Measurements from ENCODE around the gene CERK.

Gene CERK

DNA sequence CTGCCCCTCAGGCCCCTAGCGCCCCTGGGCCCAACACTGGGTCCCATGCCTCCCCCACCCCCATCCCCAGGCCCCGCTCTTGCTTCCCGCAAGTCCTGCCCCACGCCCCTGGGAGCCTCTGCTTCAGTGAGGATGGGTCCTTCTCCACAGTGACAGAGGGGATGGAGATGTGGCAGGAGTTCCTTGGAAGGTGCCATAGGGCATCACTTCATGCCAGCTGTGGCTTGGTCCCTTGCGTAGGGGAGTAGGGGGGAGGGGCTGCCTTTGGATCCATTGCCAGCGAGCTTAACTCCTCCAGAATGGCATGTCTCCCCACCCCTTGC is 14.9 kb upstream of the CERK start:
- peaks cover 12% of the 10 kb centered on the region for H3K4me1 ChIP-seq (ENCODE audit: low read length)
- H3K27ac ChIP-seq (ENCODE audit: low read length), result no peak overlapping the region

DNA sequence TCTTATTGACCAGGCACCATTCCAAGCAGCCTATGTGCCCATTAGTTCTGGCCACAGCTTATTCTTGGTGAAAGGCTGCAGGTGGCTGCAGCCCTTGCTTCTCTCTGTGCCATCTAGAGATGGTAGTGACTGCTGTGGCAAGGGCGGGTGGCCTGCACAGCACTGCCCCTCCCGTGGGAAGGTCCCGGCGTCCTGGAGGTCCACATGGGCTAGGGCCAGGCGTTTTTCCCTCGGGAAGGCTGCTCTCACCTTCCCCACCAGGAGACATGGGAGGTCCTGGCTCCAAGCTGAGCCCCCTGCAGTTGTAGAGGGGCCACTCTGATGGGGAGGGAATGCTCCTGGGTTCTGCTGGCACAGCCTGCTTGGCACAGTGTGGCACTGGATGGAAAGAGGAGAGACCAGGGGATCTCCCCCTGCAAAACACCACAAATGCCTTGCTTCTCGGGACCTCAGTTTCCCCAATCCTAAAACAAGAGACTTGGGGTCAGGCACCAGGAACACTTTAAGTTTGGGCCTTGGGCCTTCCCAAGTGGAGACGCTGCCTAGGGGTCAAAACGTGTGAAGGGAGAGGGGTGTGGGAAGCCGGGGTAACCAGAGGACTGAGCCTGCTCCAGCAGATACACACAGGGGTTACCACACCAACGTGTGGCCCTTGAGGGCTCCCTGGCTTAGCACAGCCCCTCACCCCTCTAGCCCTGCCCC is 14.4 kb upstream of the CERK start:
- H3K36me3 ChIP-seq (replicated peaks; ENCODE audit: low read depth, low read length), result peaks cover 21% of the 10 kb centered on the region
- no peak overlapping the region for H3K4me2 ChIP-seq (ENCODE audit: low read length)
- no peaks in the 10 kb centered on the region for H3K79me2 ChIP-seq (ENCODE audit: low read length)
- H3K4me3 ChIP-seq (ENCODE audit: low read length), result no peak overlapping the region
- no peak overlapping the region for H2AFZ ChIP-seq (ENCODE audit: low read depth, low read length)
- H3K9ac ChIP-seq (ENCODE audit: low read length), result no peak overlapping the region
- H3K27me3 ChIP-seq (ENCODE audit: low read depth, low read length), result peaks cover 13% of the 10 kb centered on the region
- no peak for TF ChIP-seq CTCF (IDR thresholded peaks at IDR 0.05; ENCODE audit: low read depth, low read length)
- no peak for TF ChIP-seq EZH2phosphoT487 (IDR thresholded peaks at IDR 0.05; ENCODE audit: low read depth)
- H4K20me1 ChIP-seq (ENCODE audit: insufficient read depth, low read length), result no peaks in the 10 kb centered on the region
- H3K9me3 ChIP-seq (ENCODE audit: insufficient read depth, low read length), result peaks cover 7% of the 10 kb centered on the region; the same call in 1 of the 2 replicates
- no peak overlapping the region for H3K27ac ChIP-seq (ENCODE audit: low read length)
- peaks cover 12% of the 10 kb centered on the region for H3K4me1 ChIP-seq (ENCODE audit: low read length)

More for the DNA sequence above, 14.9 kb upstream of the CERK start:
- Histone ChIP-seq H3K27me3 (ENCODE audit: low read depth, low read length) (peaks cover 12% of the 10 kb centered on the region), H3K9me3 (ENCODE audit: insufficient read depth, low read length) (peaks cover 7% of the 10 kb centered on the region; the same call in 1 of the 2 replicates), H3K4me2 (ENCODE audit: low read length) (no peak overlapping the region), H4K20me1 (ENCODE audit: insufficient read depth, low read length) (no peaks in the 10 kb centered on the region), H3K9ac (ENCODE audit: low read length) (no peak overlapping the region), H2AFZ (ENCODE audit: low read depth, low read length) (no peak overlapping the region), H3K79me2 (ENCODE audit: low read length) (no peaks in the 10 kb centered on the region), H3K4me3 (ENCODE audit: low read length) (no peak overlapping the region), H3K36me3 (replicated peaks; ENCODE audit: low read depth, low read length) (peaks cover 21% of the 10 kb centered on the region)
- TF ChIP-seq EZH2phosphoT487 (IDR thresholded peaks at IDR 0.05; ENCODE audit: low read depth) (no peak), CTCF (IDR thresholded peaks at IDR 0.05; ENCODE audit: low read depth, low read length) (no peak)

DNA sequence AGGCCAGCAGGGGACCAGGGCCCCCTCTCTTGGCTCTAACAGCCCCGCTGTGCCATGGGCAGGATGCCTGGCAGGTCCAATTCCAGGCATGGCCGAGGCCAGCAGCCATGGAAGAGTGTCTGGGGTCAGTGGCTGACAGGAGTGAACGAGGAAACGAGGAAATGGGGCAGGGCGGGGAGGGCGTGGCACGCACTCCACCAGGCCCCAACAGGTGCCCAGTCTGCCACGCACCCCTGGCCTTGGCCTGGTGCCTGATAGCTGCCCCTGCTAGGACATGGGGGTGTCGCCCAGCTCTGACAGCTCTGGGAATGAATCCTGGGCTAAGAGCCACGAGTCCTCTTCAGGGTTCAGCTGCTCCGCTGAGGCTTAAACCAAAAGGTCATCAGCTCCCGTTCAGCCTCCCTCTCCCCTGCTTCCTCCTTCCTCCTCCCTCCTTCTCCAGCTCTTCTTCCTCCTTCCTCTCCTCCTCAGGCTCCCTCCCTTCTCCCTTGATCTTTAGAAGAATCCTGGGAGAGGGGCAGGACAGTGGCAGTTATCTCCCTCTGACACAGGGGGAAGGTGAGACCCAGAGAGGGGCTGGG is 12.9 kb upstream of the CERK start:
- TF ChIP-seq EZH2phosphoT487 (IDR thresholded peaks at IDR 0.05; ENCODE audit: low read depth) (no peak), CTCF (IDR thresholded peaks at IDR 0.05; ENCODE audit: low read depth, low read length) (no peak)
- Histone ChIP-seq H3K4me2 (ENCODE audit: low read length) (no peak overlapping the region), H3K79me2 (ENCODE audit: low read length) (no peaks in the 10 kb centered on the region), H3K36me3 (replicated peaks; ENCODE audit: low read depth, low read length) (peaks cover 6% of the 10 kb centered on the region), H3K4me3 (ENCODE audit: low read length) (no peak overlapping the region), H3K27me3 (ENCODE audit: low read depth, low read length) (peaks cover 22% of the 10 kb centered on the region), H4K20me1 (ENCODE audit: insufficient read depth, low read length) (no peaks in the 10 kb centered on the region), H3K9ac (ENCODE audit: low read length) (no peak overlapping the region), H2AFZ (ENCODE audit: low read depth, low read length) (no peak overlapping the region), H3K9me3 (ENCODE audit: insufficient read depth, low read length) (0 out of 2 replicates have a peak, but pooled peaks cover under 1% of the 10 kb centered on the region), H3K27ac (ENCODE audit: low read length) (no peak overlapping the region), H3K4me1 (ENCODE audit: low read length) (peaks cover 12% of the 10 kb centered on the region)

DNA sequence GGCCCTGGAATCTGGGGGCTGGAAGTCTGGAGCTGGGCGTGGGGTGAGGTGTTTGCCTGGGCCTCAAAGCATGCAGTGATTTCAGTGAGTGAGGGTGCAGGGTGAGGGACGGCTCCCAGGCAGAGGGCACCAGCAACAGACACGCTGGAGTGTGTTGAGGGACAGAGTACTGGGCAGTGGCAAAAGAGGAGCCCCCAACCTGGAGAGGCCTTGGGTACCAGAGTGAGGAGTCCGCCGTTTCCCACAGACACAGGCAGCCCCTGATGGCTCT is 12.4 kb upstream of the CERK start:
- Histone ChIP-seq H3K27me3 (ENCODE audit: low read depth, low read length) (peaks cover 22% of the 10 kb centered on the region), H3K4me2 (ENCODE audit: low read length) (no peak overlapping the region), H3K36me3 (replicated peaks; ENCODE audit: low read depth, low read length) (peaks cover under 1% of the 10 kb centered on the region), H3K9ac (ENCODE audit: low read length) (no peak overlapping the region), H2AFZ (ENCODE audit: low read depth, low read length) (no peak overlapping the region), H3K79me2 (ENCODE audit: low read length) (no peaks in the 10 kb centered on the region), H4K20me1 (ENCODE audit: insufficient read depth, low read length) (no peaks in the 10 kb centered on the region), H3K4me1 (ENCODE audit: low read length) (peaks cover 12% of the 10 kb centered on the region), H3K9me3 (ENCODE audit: insufficient read depth, low read length) (no peaks in the 10 kb centered on the region), H3K4me3 (ENCODE audit: low read length) (no peak overlapping the region), H3K27ac (ENCODE audit: low read length) (no peak overlapping the region)
- no peak for TF ChIP-seq CTCF (IDR thresholded peaks at IDR 0.05; ENCODE audit: low read depth, low read length)
- TF ChIP-seq EZH2phosphoT487 (IDR thresholded peaks at IDR 0.05; ENCODE audit: low read depth), result no peak

Measured in OCI-LY3 (cell line).